Measurements from ENCODE around the gene UBTD1. TPM values are rescaled to one million over a fixed set of nuclear protein-coding genes. Genes with fewer than 3 reads are reported as not detected.

Gene UBTD1
- total RNA-seq, 1 experiment from 2014 or later = 19.0 TPM

DNA sequence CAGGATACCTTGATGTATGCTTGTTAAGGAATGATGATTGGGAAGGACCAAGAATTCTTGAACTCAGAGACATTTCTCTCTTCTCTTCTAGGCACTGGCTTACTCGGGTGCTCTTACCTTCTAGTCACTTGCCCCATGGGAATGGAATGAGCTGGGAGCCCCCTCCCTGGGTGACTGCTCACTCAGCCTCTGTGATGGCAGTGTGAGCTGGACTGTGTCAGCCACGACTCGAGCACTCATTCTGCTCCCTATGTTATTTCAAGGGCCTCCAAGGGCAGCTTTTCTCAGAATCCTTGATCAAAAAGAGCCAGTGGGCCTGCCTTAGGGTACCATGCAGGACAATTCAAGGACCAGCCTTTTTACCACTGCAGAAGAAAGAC lies 42.0 kb upstream of the UBTD1 start:
- Histone ChIP-seq H3K9ac (ENCODE audit: extremely low read depth, insufficient read length, low read length) (no peak overlapping the region), H4K91ac (ENCODE audit: insufficient read length, low read depth, low read length) (no peak overlapping the region), H2BK5ac (ENCODE audit: insufficient read length, low read length) (no peak overlapping the region), H3K4me2 (ENCODE audit: insufficient read depth, insufficient read length, low read length) (no peak overlapping the region), H2BK120ac (ENCODE audit: low read depth, low read length, poor library complexity, severe bottlenecking) (no peak overlapping the region), H3K23ac (ENCODE audit: insufficient read length, low read depth, low read length) (no peak overlapping the region), H3K56ac (ENCODE audit: insufficient read length, low read depth, low read length) (no peak overlapping the region), H4K8ac (replicated peaks; ENCODE audit: insufficient read length, low read depth, low read length) (no peak overlapping the region), H3K27me3 (ENCODE audit: insufficient read depth, low read length) (no peaks in the 10 kb centered on the region), H2BK20ac (ENCODE audit: low read depth, low read length, poor library complexity, severe bottlenecking) (no peak overlapping the region), H3K9me3 (ENCODE audit: control insufficient read depth, low read depth, low read length) (no peaks in the 10 kb centered on the region), H3K79me1 (ENCODE audit: insufficient read depth, low read depth, low read length, poor library complexity, severe bottlenecking) (no peaks in the 10 kb centered on the region), H2BK12ac (ENCODE audit: insufficient read length, low read depth, low read length) (no peak overlapping the region), H3K4me1 (ENCODE audit: insufficient read depth, low read length) (no peaks in the 10 kb centered on the region), H3K79me2 (ENCODE audit: insufficient read depth, low read length) (no peaks in the 10 kb centered on the region), H3K4ac (ENCODE audit: low read depth, low read length) (no peak overlapping the region), H2BK15ac (ENCODE audit: low read depth, low read length) (no peak overlapping the region), H3T11ph (ENCODE audit: low read length) (no peak overlapping the region), H3K18ac (ENCODE audit: insufficient read length, low read depth, low read length) (no peak overlapping the region), H2AK5ac (ENCODE audit: insufficient read length, low read length) (no peak overlapping the region), H3K23me2 (ENCODE audit: insufficient read length, low read depth, low read length, poor library complexity, severe bottlenecking) (no peaks in the 10 kb centered on the region), H2AFZ (ENCODE audit: low read length) (no peak overlapping the region), H3K27ac (ENCODE audit: insufficient read length, low read depth, low read length) (no peak overlapping the region), H4K20me1 (ENCODE audit: control insufficient read depth, insufficient read depth, insufficient read length) (no peaks in the 10 kb centered on the region), H4K5ac (ENCODE audit: insufficient read length, low read depth, low read length) (no peak overlapping the region), H3K14ac (ENCODE audit: insufficient read depth, low read length) (no peak overlapping the region)
- H3K9me3 Mint-ChIP-seq = no peaks in the 10 kb centered on the region
- no CpG with 5 or more reads among the region's 3 CpGs for WGBS (ENCODE audit: extremely low coverage, insufficient read length, low lambda C conversion rate)
- no peak for DNase-seq
- H3K4me1 Mint-ChIP-seq = no peaks in the 10 kb centered on the region
- H3K27ac Mint-ChIP-seq = peak overlapping the region in 2 of 3 experiments; percentile 44 to 79; a peak in 2 of 7 replicates
- H3K4me3 Mint-ChIP-seq = no peak overlapping the region
- TF ChIP-seq, protein P1, sequence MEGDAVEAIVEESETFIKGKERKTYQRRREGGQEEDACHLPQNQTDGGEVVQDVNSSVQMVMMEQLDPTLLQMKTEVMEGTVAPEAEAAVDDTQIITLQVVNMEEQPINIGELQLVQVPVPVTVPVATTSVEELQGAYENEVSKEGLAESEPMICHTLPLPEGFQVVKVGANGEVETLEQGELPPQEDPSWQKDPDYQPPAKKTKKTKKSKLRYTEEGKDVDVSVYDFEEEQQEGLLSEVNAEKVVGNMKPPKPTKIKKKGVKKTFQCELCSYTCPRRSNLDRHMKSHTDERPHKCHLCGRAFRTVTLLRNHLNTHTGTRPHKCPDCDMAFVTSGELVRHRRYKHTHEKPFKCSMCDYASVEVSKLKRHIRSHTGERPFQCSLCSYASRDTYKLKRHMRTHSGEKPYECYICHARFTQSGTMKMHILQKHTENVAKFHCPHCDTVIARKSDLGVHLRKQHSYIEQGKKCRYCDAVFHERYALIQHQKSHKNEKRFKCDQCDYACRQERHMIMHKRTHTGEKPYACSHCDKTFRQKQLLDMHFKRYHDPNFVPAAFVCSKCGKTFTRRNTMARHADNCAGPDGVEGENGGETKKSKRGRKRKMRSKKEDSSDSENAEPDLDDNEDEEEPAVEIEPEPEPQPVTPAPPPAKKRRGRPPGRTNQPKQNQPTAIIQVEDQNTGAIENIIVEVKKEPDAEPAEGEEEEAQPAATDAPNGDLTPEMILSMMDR (conservative IDR thresholded peaks at IDR 0.05) = no peak
- peaks cover 49 to 95% (median 92%) of the 10 kb centered on the region in 3 experiments for H3K36me3 Mint-ChIP-seq (ENCODE audit: insufficient read depth in 1 of 3, low read depth in 3 of 3)
- no peaks in the 10 kb centered on the region; the same call in 1 of the 2 replicates for H3K27me3 Mint-ChIP-seq (ENCODE audit: low read depth)
